Measurements from ENCODE around the gene SEMA5A. TPM values are rescaled to one million over a fixed set of nuclear protein-coding genes. Genes with fewer than 3 reads are reported as not detected.
A peak's percentile ranks its signal among the peaks of the same experiment; 100 is the strongest.

SEMA5A gene
- total RNA-seq, 1 donor from 2014 or later: under 0.01 TPM

DNA sequence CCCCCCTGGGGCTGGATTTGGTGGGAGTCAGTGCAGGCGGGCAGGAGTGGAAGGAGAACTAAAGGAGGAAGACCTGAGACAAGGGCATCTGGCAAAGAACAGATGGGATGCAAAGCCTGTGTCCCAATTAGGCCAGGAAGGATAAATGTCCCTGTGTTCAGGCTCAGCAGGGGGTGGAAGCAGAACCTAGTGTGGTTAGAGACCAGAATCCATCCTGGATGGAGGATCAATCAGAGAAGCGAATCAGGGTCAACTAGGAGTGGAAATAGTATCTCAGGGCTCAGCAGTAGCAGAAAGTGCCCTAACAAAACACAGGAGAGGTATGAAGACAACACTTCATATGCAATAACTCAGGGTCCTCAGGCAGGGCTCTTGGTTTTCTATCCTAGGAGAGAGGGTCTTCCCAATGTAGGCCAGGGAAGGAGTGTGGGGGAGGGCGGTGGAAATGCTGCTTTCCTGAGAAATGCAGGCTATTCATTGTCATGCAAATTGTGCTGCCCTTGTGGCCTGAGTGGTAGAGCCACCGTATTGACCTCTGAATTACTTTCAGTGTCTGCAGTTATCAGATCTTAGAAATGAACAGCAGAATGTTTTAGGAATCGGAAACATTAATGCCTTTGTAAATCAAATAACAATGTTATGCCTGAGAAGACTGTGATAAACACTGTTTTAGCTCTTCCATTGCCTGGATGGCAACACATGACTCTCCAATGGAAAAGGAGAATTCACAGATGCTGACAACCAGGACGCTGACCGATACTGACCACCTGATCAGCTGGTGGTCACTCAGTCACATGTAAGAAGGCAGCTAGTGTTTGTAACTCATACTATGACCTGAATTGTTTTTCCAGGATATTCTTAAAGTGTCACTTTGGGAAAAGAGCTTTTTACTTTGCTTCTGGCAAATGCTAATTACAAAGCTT is 323.6 kb downstream of the SEMA5A start:
- no peak for DNase-seq (ENCODE audit: low read depth in 2 of 2)

DNA sequence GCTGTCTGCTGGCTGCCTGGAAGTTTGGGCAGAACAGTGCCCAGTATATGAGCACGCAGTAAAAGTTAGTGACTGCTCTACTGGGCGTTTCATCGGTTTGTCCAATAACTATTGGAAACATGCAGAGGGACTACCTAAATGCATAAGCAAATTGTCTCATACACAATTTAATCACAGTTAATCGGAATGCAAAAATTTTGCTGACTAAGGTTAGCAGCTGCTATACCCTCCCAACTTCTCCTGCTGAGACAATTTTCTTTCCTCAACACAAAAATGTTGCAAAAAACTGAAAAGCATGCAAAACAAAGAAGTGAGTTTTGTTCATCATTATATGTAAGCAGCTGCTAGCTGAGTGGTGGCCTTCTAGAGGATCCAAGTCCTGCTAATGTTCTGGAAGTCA is 327.5 kb downstream of the SEMA5A start:
- DNase-seq (ENCODE audit: low read depth in 2 of 2): no peak

DNA sequence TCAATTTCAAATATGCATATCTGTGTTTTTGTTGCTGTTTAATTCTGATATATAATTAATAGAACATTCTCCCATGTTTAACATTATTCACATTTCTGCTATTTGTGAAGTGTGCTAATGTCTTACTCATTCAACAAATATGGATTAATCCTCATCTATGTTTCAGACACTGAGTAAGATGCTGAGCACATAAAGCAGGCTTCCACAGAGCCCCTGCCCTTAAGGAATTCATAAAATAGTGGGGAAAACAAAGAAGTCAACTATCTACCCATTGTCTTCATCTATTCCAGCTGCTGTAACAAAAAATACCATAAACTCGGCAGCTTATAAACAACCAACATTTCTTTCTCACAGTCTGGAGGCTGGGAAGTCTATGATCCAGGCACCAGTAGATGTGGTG is 333.3 kb downstream of the SEMA5A start:
- no peak for DNase-seq (ENCODE audit: low read depth in 2 of 2)

DNA sequence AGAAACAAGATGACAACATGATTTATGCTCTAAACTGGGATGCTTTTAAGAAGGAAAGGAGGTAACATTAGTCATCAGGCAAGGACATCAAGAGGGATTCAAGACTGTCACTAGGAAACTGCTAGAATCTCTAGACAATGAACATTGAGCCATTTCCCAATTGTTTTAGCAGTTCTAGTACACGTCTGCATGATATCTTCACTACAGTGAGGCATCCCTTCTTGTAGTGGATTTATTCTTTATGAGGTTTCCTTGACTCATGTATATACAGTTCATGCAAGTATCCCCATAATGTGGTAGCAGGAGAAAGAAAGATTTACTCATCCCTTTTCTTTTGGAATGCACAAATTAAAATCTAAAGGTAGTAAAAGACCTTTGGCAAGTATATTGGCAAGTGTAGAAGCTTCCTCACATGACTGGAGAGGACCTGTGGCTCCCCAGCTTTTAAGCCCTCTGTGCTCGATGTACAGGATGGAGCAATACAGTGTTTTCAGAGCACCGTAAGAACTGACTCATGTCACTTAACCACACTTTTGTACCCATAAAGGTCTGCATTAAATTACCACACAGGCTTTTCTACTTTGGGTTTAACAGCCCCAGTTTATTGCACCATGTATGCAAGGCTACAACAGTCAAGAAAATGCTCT is 335.9 kb downstream of the SEMA5A start:
- DNase-seq (ENCODE audit: low read depth in 2 of 2): no peak

DNA sequence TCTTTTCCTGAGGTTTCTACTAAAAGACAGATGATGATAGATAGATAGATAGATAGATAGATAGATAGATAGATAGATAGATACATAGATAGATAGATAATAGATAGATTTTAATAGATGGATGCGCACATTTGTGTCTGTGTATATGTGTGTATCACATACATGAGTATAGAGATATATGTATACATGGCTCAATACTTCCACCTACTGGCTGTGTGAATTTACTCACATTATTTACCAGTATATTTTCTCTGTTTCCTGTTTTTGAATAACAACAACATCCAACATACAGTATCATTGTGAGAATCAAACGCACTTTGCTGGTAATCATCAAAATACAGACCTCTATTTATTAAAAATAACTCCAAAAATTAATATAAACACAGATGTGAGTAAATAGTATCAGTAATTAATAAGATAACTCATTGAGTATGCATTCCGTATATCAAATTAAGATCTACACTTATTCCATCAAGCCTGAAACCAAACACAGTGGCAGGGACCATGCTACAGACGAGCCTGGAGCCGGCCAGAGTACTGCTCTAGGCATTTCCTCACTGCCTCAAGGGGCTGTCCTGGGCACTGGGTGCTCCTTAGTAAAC is 338.0 kb downstream of the SEMA5A start:
- peak; percentile 16 to 52 for DNase-seq (ENCODE audit: low read depth in 2 of 2)

DNA sequence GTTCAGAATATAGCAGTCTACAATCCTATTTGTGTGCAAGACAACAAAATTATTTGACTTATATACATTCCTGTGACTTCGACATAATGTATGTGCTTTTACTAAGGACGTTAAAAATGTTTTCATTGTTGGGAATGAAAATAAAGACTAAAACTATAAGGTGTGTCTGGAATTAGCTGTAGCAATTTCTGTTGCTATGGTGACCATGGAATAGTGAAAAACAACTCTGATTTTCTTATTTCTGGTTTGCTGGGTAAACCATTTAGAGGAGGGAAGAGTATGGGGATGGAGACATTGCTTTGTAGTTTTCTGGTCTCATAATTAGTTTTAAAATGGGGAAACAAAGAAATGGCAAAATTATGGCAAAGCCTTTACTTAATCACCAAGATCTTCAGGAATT is 343.2 kb downstream of the SEMA5A start:
- no peak for DNase-seq (ENCODE audit: low read depth in 2 of 2)

DNA sequence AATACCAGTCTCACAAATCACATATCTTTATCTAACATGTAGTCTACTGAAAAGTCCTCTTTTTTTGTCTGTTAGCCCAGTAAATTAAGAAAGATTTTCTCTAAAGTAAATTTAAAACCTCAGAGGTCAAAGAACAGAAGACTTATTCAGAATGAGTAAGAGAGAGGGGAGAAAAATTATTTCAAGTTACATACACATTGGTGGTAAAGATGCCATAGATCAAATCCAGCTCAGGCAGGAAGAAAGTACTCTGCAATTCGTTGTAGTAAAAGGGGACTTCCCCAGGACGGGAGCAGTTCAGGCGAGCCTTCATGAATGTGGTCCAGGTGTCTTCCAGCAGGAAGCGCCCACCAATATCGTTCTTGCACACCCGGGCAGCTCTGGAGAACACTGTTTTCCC is 344.1 kb downstream of the SEMA5A start:
- DNase-seq (ENCODE audit: low read depth in 2 of 2): no peak

DNA sequence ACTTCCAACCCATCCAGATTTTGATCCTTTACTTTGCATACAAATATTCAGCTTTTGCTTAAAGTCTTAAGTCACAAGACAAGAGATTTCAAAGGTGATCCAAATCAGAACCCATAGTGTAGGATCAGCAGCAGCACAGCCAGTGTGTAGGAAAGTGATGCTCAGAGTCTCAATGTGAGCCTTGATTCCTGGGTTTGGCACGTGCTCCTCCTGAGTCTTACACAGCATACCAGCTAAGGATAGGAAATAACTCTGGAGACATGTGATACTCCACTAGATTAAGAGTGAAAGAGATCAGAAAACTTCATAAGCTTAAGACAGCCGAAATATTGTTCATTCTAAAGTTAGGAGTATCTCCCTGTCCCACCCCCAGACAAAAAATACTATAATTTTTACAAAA is 344.9 kb downstream of the SEMA5A start:
- no peak for DNase-seq (ENCODE audit: low read depth in 2 of 2)

DNA sequence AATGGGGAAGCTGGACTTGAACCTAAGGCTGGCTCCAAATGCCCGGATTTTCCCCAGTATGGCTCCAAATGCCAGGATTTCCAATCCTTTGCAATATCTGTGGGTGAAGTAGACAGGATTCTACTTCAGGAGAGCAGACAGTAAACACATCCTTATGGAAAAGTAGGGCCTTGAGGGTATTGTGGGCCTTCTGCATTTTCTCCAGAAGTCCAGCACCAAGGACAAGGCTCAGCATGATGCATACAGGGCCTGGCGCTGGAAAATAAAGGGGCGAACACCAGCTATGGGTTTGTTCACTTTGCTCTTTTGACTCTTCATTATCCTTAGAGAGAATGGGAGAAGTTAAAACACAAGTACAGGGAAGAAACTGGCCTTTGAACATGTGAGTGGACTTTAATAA is 347.5 kb downstream of the SEMA5A start:
- DNase-seq (ENCODE audit: low read depth in 2 of 2): no peak

DNA sequence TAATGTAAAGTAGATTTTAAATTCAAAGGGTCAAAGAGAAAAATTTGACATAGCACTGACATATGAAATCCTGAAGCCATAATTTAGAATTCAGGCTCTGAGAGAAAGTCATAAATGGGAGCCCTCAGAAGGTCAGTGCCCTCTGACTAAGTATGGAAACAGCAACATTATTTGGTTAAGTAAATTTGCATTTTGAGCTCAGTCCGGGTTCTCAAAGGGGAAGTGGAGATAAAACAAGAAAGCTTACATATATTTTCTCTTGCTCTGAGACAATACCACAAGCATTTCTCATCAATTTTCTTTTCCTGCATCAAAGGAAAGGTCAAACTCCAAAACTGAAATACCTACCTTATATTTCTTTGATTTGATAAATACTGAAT is 348.0 kb downstream of the SEMA5A start:
- no peak for DNase-seq (ENCODE audit: low read depth in 2 of 2)

DNA sequence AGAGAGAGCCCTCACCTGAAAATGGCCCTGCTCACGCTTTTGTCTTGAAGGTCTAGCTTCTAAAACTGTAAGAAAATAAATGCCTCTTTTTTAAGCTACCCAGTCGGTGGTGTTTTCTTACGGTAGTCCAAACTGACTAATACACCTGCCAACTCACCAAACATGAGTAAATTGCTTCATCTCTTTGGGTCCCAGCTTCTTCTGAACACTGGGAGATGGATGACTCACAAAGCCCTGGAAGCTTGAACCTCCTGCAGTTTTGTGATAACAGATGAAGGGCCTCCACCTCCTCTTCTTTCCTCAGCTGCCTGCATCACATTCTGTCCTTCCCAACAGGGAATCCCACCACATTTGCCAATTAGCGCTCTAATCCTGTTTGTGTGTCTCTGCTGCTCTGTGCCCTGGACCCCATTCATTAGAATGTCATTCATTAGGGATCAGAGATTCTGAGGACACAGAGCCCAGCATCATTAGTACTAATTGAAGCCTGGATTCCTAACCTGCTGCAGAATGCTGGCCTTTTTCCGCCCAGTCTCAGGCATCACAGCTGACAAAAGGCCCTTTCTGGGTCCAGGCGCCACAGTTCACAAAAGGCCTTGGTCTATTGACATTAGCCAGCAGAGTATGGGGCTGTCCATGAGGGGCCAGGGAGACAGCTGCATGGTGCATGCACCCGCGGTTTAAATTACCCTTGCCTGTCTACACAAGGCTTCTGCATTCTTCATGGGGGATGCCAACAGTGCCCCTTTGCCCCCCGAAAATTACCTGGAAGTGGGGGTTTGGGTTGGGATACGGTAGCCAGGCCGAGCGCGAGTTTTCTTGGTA is 349.3 kb downstream of the SEMA5A start:
- no peak for DNase-seq (ENCODE audit: low read depth in 2 of 2)

DNA sequence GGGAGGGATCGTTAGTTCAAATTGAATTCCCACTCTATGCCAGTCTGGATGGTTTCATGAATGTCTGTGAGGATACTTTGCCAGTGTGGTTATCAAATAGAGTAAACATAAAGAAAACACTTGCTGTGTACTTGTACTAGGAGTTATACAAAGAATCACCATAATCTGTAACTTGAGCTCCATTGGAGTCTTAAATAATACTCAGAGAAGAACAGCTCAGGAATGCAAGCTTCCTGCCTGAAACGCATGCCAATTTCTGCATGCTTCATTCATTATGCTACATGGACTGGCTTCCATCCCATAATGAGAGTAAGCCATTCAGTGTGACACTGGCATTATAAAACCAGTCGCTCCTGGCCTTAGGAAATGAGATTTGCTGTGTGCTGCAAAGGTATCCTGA is 351.4 kb downstream of the SEMA5A start:
- no peak for DNase-seq (ENCODE audit: low read depth in 2 of 2)

DNA sequence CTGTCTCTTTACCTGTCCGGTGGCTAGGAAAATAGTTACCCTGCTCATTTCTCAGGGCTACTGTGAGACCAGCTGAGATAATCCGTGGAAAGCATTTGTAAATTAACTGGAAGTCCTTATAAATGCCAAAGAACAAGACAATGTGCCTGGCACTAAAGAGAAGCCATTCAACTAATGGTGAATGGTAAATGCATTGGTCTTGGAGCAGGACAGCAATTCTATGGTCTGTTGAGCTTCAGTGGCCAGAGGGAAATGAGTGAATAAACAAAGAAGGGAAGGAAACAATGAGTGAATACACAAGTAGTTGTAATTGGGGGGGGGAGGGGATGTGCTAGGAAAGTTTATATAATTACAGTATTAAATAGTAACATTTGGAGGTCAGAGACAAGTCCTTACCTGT is 353.6 kb downstream of the SEMA5A start:
- no peak for DNase-seq (ENCODE audit: low read depth in 2 of 2)

DNA sequence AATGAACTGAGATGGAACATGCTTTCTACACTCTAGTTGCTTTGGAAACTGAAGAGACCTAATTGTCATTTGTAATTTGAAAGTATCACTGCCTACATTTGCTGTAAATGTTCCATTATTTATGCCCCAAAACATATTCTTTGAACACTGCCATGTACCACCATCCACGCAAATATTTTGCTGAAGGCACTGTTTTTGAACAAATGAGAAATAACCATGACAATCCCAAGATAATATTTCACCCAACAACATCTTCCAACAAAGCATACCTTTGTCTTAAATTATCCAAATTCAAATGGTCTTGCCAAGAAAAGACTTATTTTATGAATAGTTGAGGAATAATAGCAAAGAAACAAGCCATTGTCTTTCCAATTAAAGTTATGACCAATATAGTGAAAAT is 356.2 kb downstream of the SEMA5A start:
- DNase-seq (ENCODE audit: low read depth in 2 of 2): no peak

DNA sequence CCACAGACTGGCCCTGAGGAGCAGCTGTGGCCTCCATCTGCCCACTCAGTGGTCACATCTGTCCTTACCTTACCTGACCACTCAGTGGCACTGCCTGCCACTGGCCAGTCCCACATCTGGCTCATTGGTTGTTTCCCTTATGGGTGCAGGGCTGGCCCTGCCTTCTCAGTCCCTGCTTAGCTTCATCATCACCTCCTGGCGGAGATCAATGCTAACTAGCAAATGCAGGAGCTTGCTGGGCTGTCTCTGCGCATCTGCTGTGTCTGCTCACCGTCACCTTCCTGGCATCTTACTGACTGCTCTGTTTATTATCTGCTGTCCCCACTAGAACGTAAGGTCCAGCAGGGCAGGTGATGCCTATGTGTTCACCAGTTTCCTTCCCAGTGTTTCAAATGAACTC is 356.9 kb downstream of the SEMA5A start:
- no peak for DNase-seq (ENCODE audit: low read depth in 2 of 2)

DNA sequence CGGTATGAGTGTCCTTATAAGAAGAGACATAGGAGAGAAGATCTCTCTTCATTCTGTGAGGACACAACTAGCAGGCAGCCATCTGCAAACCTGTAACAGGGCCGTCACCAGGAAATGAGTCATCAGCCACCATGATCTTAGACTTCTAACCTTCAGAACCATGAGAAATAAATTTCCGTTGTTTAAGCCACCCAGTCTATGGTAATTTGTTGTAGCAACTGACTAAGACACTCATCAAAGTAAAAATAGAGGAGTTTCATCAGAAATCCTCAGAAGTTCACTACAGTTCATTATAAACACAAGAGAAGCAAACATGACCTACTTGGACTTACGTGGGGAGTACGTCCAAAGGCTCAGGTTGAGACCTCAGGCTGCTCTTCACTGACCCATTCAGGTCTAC is 357.7 kb downstream of the SEMA5A start:
- DNase-seq (ENCODE audit: low read depth in 2 of 2): peak in 1 of 2 donors; percentile 1

DNA sequence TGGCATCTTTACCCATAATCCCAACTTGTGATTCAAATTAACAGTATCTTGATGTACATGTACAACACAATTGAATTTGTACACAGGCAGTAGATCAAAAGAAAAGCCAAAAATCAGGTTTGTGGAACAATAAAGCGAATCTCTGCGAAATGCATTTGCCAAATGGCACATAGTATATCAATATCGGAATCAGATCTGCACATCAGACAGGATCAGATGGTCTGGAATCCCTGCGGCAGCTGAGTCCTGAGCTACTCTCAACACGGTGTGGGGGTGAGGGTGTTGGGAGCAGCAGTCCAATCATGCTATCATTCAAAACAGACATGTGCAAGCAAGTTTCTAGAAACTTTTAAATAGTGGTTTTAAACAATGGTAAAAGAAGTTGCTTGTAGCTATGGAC is 358.3 kb downstream of the SEMA5A start:
- no peak for DNase-seq (ENCODE audit: low read depth in 2 of 2)

DNA sequence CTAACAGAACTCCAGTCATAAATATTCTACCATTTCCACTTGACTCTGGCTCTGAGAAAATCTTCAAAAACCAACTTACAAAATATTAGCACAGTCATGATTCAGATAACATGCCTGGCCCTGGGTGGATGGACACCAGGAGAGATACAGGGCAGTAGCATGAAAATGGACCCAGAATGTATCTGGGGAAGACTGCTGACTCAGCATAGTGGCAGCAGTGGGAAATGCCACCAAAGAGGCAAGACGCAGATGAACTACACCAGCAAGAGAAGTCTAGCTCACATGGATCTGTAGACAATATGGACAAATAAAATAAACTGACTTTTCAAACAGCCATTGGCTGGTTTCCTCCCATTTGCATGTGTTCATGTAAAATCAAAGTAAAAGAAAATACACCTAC is 359.8 kb downstream of the SEMA5A start:
- no peak for DNase-seq (ENCODE audit: low read depth in 2 of 2)

DNA sequence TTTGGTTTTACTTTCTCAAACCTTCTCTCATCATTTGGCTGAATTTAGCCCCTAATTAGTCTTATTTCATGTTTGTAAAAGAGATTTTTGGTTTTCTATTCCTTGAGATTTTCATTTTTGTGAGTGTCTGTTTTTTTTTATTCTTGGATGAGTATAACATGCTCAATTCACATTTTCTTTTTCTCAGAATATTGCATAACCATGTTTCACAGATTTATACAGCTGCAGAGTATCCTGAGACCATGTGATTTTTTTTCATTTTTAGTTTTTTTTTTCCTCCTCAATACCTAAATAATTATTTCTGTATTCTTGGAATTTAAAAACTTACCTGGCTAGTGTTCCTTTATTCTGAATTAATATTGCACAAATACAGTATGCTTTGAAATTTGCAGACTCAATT is 361.9 kb downstream of the SEMA5A start:
- DNase-seq (ENCODE audit: low read depth in 2 of 2): no peak

DNA sequence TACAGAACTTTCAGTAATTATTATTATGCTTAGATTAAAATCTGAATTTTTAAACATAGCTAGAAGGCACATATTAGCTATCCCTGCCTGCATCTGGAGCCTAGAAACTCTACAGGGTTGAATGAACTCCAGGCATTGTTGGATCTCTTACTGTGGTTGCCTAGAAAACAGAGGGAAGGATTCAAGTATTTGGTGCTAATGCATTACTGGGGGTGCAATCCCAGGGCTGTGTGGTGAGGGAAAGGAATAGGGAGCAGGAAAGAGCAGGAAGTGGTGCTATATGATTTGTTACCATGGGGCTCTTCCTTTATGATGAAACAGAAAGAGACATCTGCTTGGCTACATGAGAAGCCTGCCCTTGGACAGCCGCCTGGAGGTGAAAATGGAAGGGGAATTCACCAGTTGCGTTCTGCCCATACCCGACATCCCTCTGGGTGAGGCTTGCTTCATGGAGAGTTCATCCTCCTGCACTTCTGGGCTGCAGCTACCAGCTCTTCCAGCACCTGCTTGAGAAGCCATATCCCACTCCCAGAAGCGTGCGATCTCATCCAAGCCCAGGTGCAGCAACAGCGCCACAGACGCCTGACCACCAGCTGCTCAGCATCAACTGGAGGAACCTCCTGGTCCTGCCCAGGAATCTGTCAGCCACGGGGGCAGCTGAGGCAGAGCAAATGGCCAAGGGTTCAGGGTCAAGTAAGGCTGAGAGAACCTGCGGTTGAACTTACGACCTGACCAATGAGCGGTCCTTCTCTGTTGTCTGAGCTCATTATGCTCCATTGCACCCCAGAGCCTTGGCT is 362.8 kb downstream of the SEMA5A start:
- DNase-seq (ENCODE audit: low read depth in 2 of 2): no peak

DNA sequence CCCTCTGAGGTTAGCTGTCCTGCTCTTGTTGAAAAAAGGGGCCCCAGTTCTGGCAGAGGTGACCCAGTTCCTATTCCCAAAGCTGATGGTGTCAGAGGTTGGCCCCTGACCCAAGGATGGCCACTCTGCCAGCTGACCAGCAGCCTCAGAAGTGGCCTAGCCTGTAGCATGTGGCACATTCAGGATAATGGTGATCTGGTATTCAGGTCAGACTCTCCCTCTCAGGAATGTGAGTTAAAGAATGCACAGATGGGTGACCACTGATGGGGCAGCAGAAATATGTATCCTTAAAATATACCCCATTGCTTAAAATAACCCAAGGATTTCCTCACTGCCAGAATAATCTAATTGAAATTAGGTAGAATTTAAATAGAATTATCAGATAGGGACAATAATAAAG is 369.2 kb downstream of the SEMA5A start:
- DNase-seq (ENCODE audit: low read depth in 2 of 2): no peak
